Caco-2 (cell line): ENCODE results near the gene DLEC1. TPM values are rescaled to one million over a fixed set of nuclear protein-coding genes. Genes with fewer than 3 reads are reported as not detected.
A peak's percentile ranks its signal among the peaks of the same experiment; 100 is the strongest.

Experiments
- BruUV-seq: library from RNA; stranded (reverse); fragments of 400-500 nt; replicated peaks from 2 replicates; lab custom pipeline; 2021; lab: Mats Ljungman, UMichigan
- CTCF ChIA-PET: fragments of 300-600 bp; sonication (Branson Sonifier 250); formaldehyde crosslinking; loops from one replicate; lab custom pipeline; 2022; ENCODE audit warnings: antibody characterized with exemption; lab: Charles Lee
- POLR2A ChIA-PET: fragments of 300-600 bp; sonication (Branson Sonifier 250); formaldehyde crosslinking; loops from one replicate; lab custom pipeline; 2022; ENCODE audit warnings: antibody characterized with exemption; lab: Charles Lee
- DNase-seq, 2 experiments: peaks; one replicate each; pipeline versions ENCODE4 v3.0.0 to v3.0.0-alpha.2; 2020 to 2022
- H3K27me3 ChIP-seq: replicated peaks from 2 replicates; pipeline ENCODE4 v1.6.0; 2011; ENCODE audit warnings: low read length; ENCODE audit not compliant: control insufficient read depth, insufficient read depth
- H3K36me3 ChIP-seq: 2 replicates; pipeline ENCODE4 v1.5.1; 2011; ENCODE audit warnings: low read length; ENCODE audit not compliant: control insufficient read depth, insufficient read depth
- H3K4me1 ChIP-seq: fragments of 250-450 bp; sonication (Bioruptor Pico); 2 replicates; pipeline ENCODE4 v1.5.1; 2020; ENCODE audit warnings: mild to moderate bottlenecking
- H3K4me3 ChIP-seq: 2 replicates; pipeline ENCODE4 v1.5.1; 2011; ENCODE audit warnings: low read depth, mild to moderate bottlenecking, control low read depth, low read length
- H3K9me3 ChIP-seq: fragments of 250-450 bp; sonication (Bioruptor Pico); 2 replicates; pipeline ENCODE4 v1.5.1; 2020; ENCODE audit warnings: mild to moderate bottlenecking, moderate library complexity
- H3K27ac Mint-ChIP-seq: one replicate; pipeline ENCODE4 v1.8.0; 2022; ENCODE audit warnings: mixed read lengths; ENCODE audit not compliant: unreplicated experiment
- H3K27me3 Mint-ChIP-seq: one replicate; pipeline ENCODE4 v1.8.0; 2022; ENCODE audit warnings: mixed read lengths; ENCODE audit not compliant: insufficient read depth, unreplicated experiment
- H3K36me3 Mint-ChIP-seq: one replicate; pipeline ENCODE4 v1.8.0; 2022; ENCODE audit warnings: mild to moderate bottlenecking, mixed read lengths; ENCODE audit not compliant: insufficient read depth, unreplicated experiment
- H3K4me1 Mint-ChIP-seq: one replicate; pipeline ENCODE4 v1.8.0; 2022; ENCODE audit warnings: low read depth, mixed read lengths; ENCODE audit not compliant: unreplicated experiment
- H3K4me3 Mint-ChIP-seq: one replicate; pipeline ENCODE4 v1.8.0; 2022; ENCODE audit warnings: mild to moderate bottlenecking, moderate library complexity, mixed read lengths; ENCODE audit not compliant: unreplicated experiment
- H3K9me3 Mint-ChIP-seq: one replicate; pipeline ENCODE4 v1.8.0; 2022; ENCODE audit warnings: mixed read lengths; ENCODE audit not compliant: unreplicated experiment
- CTCF ChIP-seq, 2 experiments: fragments of 200-600 bp in 1 of 2; IDR thresholded peaks; 1 replicate in 1 of 2; 2 replicates in 1 of 2; pipeline versions ENCODE4 v1.5.1 to v1.8.0; 2011 to 2022; ENCODE audit warnings: antibody characterized with exemption in 1 of 2, control low read depth in 1 of 2, inconsistent platforms in 1 of 2, low read depth in 1 of 2, low read length in 1 of 2, mild to moderate bottlenecking in 1 of 2, moderate library complexity in 1 of 2; ENCODE audit not compliant: insufficient read depth in 1 of 2, severe bottlenecking in 1 of 2, unreplicated experiment in 1 of 2
- intact Hi-C: fragments of 100-400 bp; cut with micrococcal nuclease; formaldehyde crosslinking; loops from one replicate; pipeline ENCODE4 v1.10.0; 2022; ENCODE audit not compliant: unreplicated experiment
- total RNA-seq: library from RNA; stranded (reverse); gene quantifications from 2 replicates; pipeline ENCODE4 v1.2.3, GENCODE V29; 2022

The DLEC1 gene
- total RNA-seq, 1 experiment from 2014 or later = 0.11 TPM

DNA sequence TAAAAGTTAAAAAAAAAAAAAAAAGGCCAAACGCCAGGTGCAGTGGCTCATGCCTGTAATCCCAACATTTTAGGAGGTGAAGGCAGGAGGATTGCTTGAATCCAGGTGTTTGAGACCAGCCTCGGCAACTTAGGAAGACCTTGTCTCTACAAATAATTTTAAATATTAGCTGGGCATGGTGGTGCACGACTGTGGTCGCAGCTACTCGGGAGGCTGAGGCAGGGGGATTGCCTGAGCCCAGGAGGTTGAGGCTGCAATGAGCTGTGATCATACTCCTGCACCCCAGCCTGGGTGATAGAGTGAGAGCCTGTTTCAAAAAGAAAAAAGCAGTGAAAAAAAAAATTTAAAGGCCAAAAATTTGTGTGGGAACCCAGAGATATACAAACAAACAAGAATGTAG lies 2.7 kb upstream of the DLEC1 start:
- H3K27ac Mint-ChIP-seq = no peak overlapping the region
- ChIA-PET CTCF (no interaction called here), POLR2A (no interaction called here)
- BruUV-seq = no TSS peak
- H3K36me3 Mint-ChIP-seq = peaks cover 7% of the 10 kb centered on the region
- Histone ChIP-seq H3K4me3 (no peak overlapping the region), H3K4me1 (peaks cover 3% of the 10 kb centered on the region; the same call in 1 of the 2 replicates), H3K9me3 (no peaks in the 10 kb centered on the region), H3K27me3 (no peaks in the 10 kb centered on the region), H3K36me3 (no peaks in the 10 kb centered on the region)
- H3K27me3 Mint-ChIP-seq = no peaks in the 10 kb centered on the region
- TF ChIP-seq CTCF (IDR thresholded peaks at IDR 0.05; ENCODE audit: insufficient read depth in 1 of 2, low read depth in 1 of 2, low read length in 1 of 2, severe bottlenecking in 1 of 2, unreplicated experiment in 1 of 2) = no peak
- no peak for DNase-seq
- intact Hi-C loops = no loop called here
- H3K9me3 Mint-ChIP-seq = no peaks in the 10 kb centered on the region
- no peak overlapping the region for H3K4me3 Mint-ChIP-seq
- peaks cover 14% of the 10 kb centered on the region for H3K4me1 Mint-ChIP-seq

DNA sequence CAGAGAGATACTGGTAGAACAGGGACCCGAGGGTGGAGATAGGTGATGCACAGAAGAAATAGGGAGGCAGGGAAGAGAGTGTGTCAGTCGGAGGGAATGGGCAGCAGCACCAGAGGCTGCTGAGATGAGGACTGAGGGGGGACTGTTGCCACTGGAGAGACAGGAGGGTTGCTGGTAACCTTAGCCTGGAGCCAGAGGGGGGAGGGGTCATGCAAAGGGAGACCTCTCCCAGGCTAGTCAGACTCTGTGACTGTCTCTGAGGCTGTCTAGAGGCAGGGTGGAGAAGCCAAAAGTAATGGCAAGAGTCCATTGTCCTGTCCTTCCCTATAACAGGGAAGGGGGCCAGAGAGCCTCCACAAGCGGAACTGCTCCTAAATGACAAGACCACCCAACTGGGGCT lies 2.1 kb upstream of the DLEC1 start:
- Mint-ChIP-seq H3K4me1 (peaks cover 13% of the 10 kb centered on the region), H3K27me3 (no peaks in the 10 kb centered on the region), H3K36me3 (peaks cover 7% of the 10 kb centered on the region), H3K9me3 (no peaks in the 10 kb centered on the region), H3K4me3 (no peak overlapping the region), H3K27ac (no peak overlapping the region)
- Histone ChIP-seq H3K4me3 (no peak overlapping the region), H3K4me1 (no peaks in the 10 kb centered on the region), H3K9me3 (no peaks in the 10 kb centered on the region), H3K27me3 (no peaks in the 10 kb centered on the region), H3K36me3 (no peaks in the 10 kb centered on the region)
- TF ChIP-seq CTCF (IDR thresholded peaks at IDR 0.05; ENCODE audit: insufficient read depth in 1 of 2, low read depth in 1 of 2, low read length in 1 of 2, severe bottlenecking in 1 of 2, unreplicated experiment in 1 of 2) = no peak
- POLR2A ChIA-PET = no interaction called here
- DNase-seq = no peak
- no TSS peak for BruUV-seq
- CTCF ChIA-PET = no interaction called here
- intact Hi-C loops = no loop called here

- no peaks in the 10 kb centered on the region for H3K9me3 ChIP-seq
- H3K4me1 ChIP-seq = no peaks in the 10 kb centered on the region
- peak overlapping the region; percentile 58 for H3K4me3 ChIP-seq
- H3K36me3 ChIP-seq = no peaks in the 10 kb centered on the region
- ChIA-PET CTCF (interaction anchor here (0.6 to 2.0 kb wide), 2 partner anchors 34 to 63 kb away, joined by 3 to 10 read pairs; no protein-coding TSS in a partner anchor), POLR2A (interaction anchor here (0.8 kb wide), 1 partner anchor 98 kb away, joined by 3 read pairs; the partner anchor contains the start of gene ACAA1)
- H3K9me3 Mint-ChIP-seq = no peaks in the 10 kb centered on the region
- H3K36me3 Mint-ChIP-seq = peaks cover 7% of the 10 kb centered on the region
- DNase-seq = no peak
- no peaks in the 10 kb centered on the region for H3K27me3 Mint-ChIP-seq
- intact Hi-C loops = no loop called here
- H3K4me3 Mint-ChIP-seq = peak overlapping the region; percentile 57
- BruUV-seq = no TSS peak
- peaks cover 13% of the 10 kb centered on the region for H3K4me1 Mint-ChIP-seq
- no peak for TF ChIP-seq CTCF (IDR thresholded peaks at IDR 0.05; ENCODE audit: insufficient read depth in 1 of 2, low read depth in 1 of 2, low read length in 1 of 2, severe bottlenecking in 1 of 2, unreplicated experiment in 1 of 2)
- no peaks in the 10 kb centered on the region for H3K27me3 ChIP-seq
- no peak overlapping the region for H3K27ac Mint-ChIP-seq
These were observed 529 bp upstream of the DLEC1 start for GRCh38 chr3:38038447-38038911.
